ENCODE measurements around the gene MKKS. TPM values are rescaled to one million over a fixed set of nuclear protein-coding genes. Genes with fewer than 3 reads are reported as not detected.

The MKKS gene
- total RNA-seq, 1 experiment from 2014 or later = 19.9 TPM

DNA sequence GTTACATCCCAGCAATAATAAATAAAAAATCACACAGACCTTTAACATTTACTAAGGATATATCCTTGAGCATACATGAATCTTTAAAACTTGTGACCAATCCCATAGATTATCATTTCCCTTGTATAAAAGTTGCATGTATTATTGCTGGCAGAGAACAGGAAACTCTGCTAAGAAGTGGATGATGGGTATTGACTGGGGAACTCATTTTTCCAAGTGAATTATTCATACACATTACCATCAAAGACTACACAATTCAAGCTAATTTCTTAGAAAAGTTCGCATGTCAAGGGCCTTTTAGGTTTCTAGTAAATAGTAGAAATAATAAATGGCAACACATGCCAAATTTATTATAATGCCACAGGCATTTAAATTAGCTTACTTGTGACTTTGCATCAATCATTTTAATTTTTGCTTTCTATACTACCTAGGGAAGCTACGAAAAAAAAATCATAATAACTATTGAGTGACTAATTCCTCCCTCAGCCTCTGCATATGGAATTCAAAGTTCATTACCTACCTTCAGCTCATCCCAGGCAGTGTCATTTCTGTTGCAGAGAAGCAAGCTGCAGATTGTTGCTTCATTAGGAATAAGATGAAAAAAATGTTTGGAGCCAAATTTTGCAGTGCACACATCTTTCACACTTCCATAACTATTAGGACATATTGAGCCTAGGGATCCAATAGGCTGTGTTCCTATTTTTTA is 25.8 kb downstream of the MKKS start:
- no peaks in the 10 kb centered on the region for H3K27me3 ChIP-seq (ENCODE audit: insufficient read depth, low read length)
- TF ChIP-seq ZFX (IDR thresholded peaks at IDR 0.05) = no peak
- no peak for TF ChIP-seq SRF (IDR thresholded peaks at IDR 0.05; ENCODE audit: low read depth)
- no peak for TF ChIP-seq POLR2A (IDR thresholded peaks at IDR 0.05; ENCODE audit: borderline replicate concordance, extremely low read depth, insufficient read depth, insufficient read length)
- TF ChIP-seq EZH2 (IDR thresholded peaks at IDR 0.05) = no peak
- TF ChIP-seq ZNF274 (IDR thresholded peaks at IDR 0.05; ENCODE audit: low read depth, low read length) = no peak
- no peak for TF ChIP-seq CEBPB (IDR thresholded peaks at IDR 0.05; ENCODE audit: low read depth)
- no peak for TF ChIP-seq CBX3 (IDR thresholded peaks at IDR 0.05; ENCODE audit: low read depth)
- TF ChIP-seq, protein P1, sequence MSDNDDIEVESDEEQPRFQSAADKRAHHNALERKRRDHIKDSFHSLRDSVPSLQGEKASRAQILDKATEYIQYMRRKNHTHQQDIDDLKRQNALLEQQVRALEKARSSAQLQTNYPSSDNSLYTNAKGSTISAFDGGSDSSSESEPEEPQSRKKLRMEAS (IDR thresholded peaks at IDR 0.05) = no peak
- TF ChIP-seq TCF7L2 (IDR thresholded peaks at IDR 0.05; ENCODE audit: borderline replicate concordance, extremely low read depth, insufficient read depth, insufficient read length) = no peak
- no peak for TF ChIP-seq POLR2AphosphoS5 (IDR thresholded peaks at IDR 0.05; ENCODE audit: low read depth, low read length)
- no peak for TF ChIP-seq JUND (IDR thresholded peaks at IDR 0.05)
- TF ChIP-seq, protein P2, sequence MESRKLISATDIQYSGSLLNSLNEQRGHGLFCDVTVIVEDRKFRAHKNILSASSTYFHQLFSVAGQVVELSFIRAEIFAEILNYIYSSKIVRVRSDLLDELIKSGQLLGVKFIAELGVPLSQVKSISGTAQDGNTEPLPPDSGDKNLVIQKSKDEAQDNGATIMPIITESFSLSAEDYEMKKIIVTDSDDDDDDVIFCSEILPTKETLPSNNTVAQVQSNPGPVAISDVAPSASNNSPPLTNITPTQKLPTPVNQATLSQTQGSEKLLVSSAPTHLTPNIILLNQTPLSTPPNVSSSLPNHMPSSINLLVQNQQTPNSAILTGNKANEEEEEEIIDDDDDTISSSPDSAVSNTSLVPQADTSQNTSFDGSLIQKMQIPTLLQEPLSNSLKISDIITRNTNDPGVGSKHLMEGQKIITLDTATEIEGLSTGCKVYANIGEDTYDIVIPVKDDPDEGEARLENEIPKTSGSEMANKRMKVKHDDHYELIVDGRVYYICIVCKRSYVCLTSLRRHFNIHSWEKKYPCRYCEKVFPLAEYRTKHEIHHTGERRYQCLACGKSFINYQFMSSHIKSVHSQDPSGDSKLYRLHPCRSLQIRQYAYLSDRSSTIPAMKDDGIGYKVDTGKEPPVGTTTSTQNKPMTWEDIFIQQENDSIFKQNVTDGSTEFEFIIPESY (IDR thresholded peaks at IDR 0.05; ENCODE audit: extremely low read depth, insufficient replicate concordance, low read length) = no peak
- no peak for TF ChIP-seq SP1 (IDR thresholded peaks at IDR 0.05; ENCODE audit: low read depth)
- no peak for TF ChIP-seq FOSL1 (IDR thresholded peaks at IDR 0.05; ENCODE audit: low read depth)
- no peak for TF ChIP-seq RAD21 (IDR thresholded peaks at IDR 0.05; ENCODE audit: low read depth)
- H3K4me1 ChIP-seq (ENCODE audit: control insufficient read depth in 1 of 2, insufficient read depth in 2 of 2, low read length in 2 of 2) = no peaks in the 10 kb centered on the region
- H3K9ac ChIP-seq (ENCODE audit: low read length) = no peak overlapping the region
- POLR2A ChIA-PET = no interaction called here
- intact Hi-C loops (cut with micrococcal nuclease) = no loop called here
- H3K4me3 ChIP-seq (replicated peaks in 1 of 2; ENCODE audit: low read depth in 1 of 2, low read length in 2 of 2) = no peak overlapping the region
- RAD21 ChIA-PET (ENCODE audit: low non-redundant PET in 1 of 2, low total read pairs in 2 of 2, uncharacterized antibody in 2 of 2, unreplicated experiment in 2 of 2) = interaction anchor here in 1 of 2 experiments (0.6 kb wide), 1 partner anchor 8 kb away, joined by 3 read pairs; no protein-coding TSS in a partner anchor
- H3K9me2 ChIP-seq (ENCODE audit: insufficient read depth) = no peaks in the 10 kb centered on the region
- ATAC-seq = no peak
- CTCF ChIA-PET = no interaction called here
- H4K20me1 ChIP-seq (ENCODE audit: insufficient read depth) = 0 out of 2 replicates have a peak, but pooled peaks cover 2% of the 10 kb centered on the region
- H3K79me2 ChIP-seq (ENCODE audit: insufficient read depth, low read length) = no peaks in the 10 kb centered on the region
- H2AFZ ChIP-seq (ENCODE audit: low read depth, low read length, poor library complexity, severe bottlenecking) = no peak overlapping the region
- no peak overlapping the region for H3K4me2 ChIP-seq (ENCODE audit: low read length)
- BruUV-seq (replicated peaks) = no TSS peak
- no peaks in the 10 kb centered on the region for H3K9me3 ChIP-seq (ENCODE audit: control insufficient read depth in 1 of 2, insufficient read depth in 1 of 2, low read depth in 1 of 2, low read length in 2 of 2)
- H3K27ac ChIP-seq (ENCODE audit: low read depth, low read length) = no peak overlapping the region
- H3K36me3 ChIP-seq (ENCODE audit: control insufficient read depth in 1 of 2, insufficient read depth in 2 of 2, low read length in 2 of 2) = peaks cover 10 to 13% of the 10 kb centered on the region in 2 experiments; a peak in 3 of 4 replicates
- no peak for DNase-seq (ENCODE audit: low read depth, low spot score)

All from HCT116 (cell line).